ENCODE data around the gene MTO1. TPM values are rescaled to one million over a fixed set of nuclear protein-coding genes. Genes with fewer than 3 reads are reported as not detected.
"Not testable (repeated sequence)": the region's sequence is repeated elsewhere in the genome, so short reads cannot be mapped to it uniquely, and the experiment has no call there.

MTO1 gene
- total and polyA plus RNA-seq, 8 donors: 18.9 to 40.7 (median 33.4) TPM

DNA sequence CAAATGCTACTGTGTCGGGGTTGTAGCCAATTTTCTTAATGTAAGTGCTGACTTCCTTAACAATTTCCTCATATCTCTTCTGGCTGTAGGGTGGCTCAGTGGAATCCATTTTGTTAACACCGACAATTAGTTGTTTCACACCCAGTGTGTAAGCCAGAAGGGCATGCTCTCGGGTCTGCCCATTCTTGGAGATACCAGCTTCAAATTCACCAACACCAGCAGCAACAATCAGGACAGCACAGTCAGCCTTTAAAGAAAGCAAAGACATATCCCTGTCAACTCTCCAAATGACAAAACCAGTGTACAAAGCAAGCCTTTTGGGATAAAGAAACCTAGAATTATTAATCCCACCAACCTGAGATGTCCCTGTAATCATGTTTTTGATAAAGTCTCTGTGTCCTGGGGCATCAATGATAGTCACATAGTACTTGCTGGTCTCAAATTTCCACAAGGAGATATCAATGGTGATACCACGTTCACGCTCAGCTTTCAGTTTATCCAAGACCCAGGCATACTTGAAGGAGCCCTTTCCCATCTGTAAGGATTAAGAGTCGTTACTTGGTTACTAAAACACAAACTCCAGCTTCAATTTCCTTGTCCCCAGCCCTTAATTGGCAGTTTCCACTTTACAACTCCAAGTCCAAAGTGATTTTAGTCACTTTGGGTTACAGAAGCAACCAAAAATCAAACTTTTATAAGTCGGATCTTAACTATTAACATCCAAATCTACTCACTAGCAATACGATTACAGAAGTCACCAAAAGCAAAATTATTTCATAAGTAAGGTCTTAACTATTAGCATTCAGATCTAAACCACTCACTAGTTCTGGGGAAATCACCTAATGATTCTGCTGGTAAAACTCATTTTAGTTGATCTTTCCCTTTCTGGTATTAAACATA, 57.7 kb downstream of the MTO1 start:
- Histone ChIP-seq H3K27ac (peak overlapping the region; percentile 100), H3K36me3 (peaks cover 0 to 56% of the 10 kb centered on the region in 2 donors), H3K4me1 (peaks cover 19 to 61% of the 10 kb centered on the region in 2 donors), H3K4me3 (peak overlapping the region; percentile 78 to 96)
- DNase-seq, H3K9me3 ChIP-seq, ATAC-seq, H3K27me3 ChIP-seq: not testable (repeated sequence)
- intact Hi-C loops (cut with DNase I): loop anchor here in 1 of 2 donors (10.0 kb wide), 1 partner anchor 96 kb away; no protein-coding TSS in a partner anchor

DNA sequence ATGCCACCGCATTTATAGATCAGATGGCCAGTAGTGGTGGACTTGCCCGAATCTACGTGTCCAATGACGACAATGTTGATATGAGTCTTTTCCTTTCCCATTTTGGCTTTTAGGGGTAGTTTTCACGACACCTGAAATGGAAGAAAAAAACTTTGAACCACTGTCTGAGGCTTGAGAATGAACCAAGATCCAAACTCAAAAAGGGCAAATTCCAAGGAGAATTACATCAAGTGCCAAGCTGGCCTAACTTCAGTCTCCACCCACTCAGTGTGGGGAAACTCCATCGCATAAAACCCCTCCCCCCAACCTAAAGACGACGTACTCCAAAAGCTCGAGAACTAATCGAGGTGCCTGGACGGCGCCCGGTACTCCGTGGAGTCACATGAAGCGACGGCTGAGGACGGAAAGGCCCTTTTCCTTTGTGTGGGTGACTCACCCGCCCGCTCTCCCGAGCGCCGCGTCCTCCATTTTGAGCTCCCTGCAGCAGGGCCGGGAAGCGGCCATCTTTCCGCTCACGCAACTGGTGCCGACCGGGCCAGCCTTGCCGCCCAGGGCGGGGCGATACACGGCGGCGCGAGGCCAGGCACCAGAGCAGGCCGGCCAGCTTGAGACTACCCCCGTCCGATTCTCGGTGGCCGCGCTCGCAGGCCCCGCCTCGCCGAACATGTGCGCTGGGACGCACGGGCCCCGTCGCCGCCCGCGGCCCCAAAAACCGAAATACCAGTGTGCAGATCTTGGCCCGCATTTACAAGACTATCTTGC, 58.6 kb downstream of the MTO1 start:
- H3K36me3 ChIP-seq: peaks cover 0 to 48% of the 10 kb centered on the region in 2 donors
- H3K27ac ChIP-seq: peak overlapping the region; percentile 100
- peaks cover 19 to 55% of the 10 kb centered on the region in 2 donors for H3K4me1 ChIP-seq
- TF ChIP-seq, protein P1, sequence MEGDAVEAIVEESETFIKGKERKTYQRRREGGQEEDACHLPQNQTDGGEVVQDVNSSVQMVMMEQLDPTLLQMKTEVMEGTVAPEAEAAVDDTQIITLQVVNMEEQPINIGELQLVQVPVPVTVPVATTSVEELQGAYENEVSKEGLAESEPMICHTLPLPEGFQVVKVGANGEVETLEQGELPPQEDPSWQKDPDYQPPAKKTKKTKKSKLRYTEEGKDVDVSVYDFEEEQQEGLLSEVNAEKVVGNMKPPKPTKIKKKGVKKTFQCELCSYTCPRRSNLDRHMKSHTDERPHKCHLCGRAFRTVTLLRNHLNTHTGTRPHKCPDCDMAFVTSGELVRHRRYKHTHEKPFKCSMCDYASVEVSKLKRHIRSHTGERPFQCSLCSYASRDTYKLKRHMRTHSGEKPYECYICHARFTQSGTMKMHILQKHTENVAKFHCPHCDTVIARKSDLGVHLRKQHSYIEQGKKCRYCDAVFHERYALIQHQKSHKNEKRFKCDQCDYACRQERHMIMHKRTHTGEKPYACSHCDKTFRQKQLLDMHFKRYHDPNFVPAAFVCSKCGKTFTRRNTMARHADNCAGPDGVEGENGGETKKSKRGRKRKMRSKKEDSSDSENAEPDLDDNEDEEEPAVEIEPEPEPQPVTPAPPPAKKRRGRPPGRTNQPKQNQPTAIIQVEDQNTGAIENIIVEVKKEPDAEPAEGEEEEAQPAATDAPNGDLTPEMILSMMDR (IDR thresholded peaks at IDR 0.05): no peak
- DNase-seq: peak; percentile 67 to 94 (median 74)
- H3K4me3 ChIP-seq: peak overlapping the region; percentile 78 to 96
- intact Hi-C loops (cut with DNase I): loop anchor here in 1 of 2 donors (10.0 kb wide), 2 partner anchors 65 to 95 kb away; no protein-coding TSS in a partner anchor
- no peaks in the 10 kb centered on the region for H3K27me3 ChIP-seq
- H3K9me3 ChIP-seq: no peaks in the 10 kb centered on the region
- ATAC-seq: peak; percentile 36

DNA sequence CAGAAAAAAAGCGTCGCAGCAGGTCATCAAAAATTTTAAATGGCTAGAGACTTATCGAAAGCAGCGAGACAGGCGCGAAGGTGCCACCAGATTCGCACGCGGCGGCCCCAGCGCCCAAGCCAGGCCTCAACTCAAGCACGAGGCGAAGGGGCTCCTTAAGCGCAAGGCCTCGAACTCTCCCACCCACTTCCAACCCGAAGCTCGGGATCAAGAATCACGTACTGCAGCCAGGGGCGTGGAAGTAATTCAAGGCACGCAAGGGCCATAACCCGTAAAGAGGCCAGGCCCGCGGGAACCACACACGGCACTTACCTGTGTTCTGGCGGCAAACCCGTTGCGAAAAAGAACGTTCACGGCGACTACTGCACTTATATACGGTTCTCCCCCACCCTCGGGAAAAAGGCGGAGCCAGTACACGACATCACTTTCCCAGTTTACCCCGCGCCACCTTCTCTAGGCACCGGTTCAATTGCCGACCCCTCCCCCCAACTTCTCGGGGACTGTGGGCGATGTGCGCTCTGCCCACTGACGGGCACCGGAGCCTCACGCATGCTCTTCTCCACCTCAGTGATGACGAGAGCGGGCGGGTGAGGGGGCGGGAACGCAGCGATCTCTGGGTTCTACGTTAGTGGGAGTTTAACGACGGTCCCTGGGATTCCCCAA, 59.3 kb downstream of the MTO1 start, which contains the start of gene EEF1A1:
Gene EEF1A1 (minus strand): TSS at position 345 of the 663 bp plus-strand sequence. CDS start 1,006 bp downstream, outside the sequence.
- intact Hi-C loops (cut with DNase I): loop anchor here in 1 of 2 donors (10.0 kb wide), 1 partner anchor 64 kb away; no protein-coding TSS in a partner anchor
- no peaks in the 10 kb centered on the region for H3K9me3 ChIP-seq
- peaks cover 19 to 48% of the 10 kb centered on the region in 2 donors for H3K4me1 ChIP-seq
- TF ChIP-seq, protein P1 (IDR thresholded peaks at IDR 0.05): peak in 1 of 2 donors; percentile 9
- no peaks in the 10 kb centered on the region for H3K27me3 ChIP-seq
- peaks cover 0 to 40% of the 10 kb centered on the region in 2 donors for H3K36me3 ChIP-seq
- DNase-seq (peak; percentile 99 to 100 (median 100)), ATAC-seq (peak; percentile 88)
- H3K4me3 ChIP-seq: peak within 1 kb of the TSS; percentile 78 to 96
- peak within 1 kb of the TSS; percentile 100 for H3K27ac ChIP-seq

DNA sequence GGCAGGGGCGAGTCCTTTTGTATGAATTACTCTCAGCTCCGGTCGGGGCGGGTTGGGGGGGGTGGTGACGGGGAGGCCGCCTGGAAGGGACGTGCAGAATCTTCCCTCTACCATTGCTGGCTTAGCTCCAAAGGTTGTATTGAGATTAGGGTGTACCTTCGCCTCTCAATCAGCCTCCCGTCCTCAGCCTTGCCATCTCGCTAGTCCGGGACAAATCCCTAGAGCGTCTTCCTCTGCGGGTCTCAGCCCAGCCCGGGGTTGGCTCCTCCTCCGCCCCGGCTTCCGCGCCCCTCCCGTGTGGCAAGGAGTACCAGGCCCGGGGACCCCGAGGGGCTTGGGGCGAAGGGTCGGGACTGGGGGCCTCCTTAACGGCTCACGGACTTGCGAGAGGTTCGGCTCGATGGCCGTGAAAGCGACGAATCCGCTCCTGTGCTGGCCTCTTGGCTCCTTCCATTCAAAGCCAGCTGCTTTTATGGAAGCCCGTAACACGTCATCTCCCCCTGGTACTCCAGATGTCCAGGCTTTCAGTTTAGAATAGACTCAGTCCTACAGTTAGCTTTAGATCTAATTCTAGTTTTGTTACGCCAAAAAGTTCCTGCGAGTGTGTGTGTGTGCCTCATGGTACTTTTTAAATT, 59.9 kb downstream of the MTO1 start:
- DNase-seq (peak; percentile 79 to 91 (median 88)), ATAC-seq (peak; percentile 49)
- Histone ChIP-seq H3K27me3 (no peaks in the 10 kb centered on the region), H3K36me3 (peaks cover 0 to 34% of the 10 kb centered on the region in 2 donors), H3K4me1 (peaks cover 17 to 42% of the 10 kb centered on the region in 2 donors), H3K9me3 (no peaks in the 10 kb centered on the region), H3K4me3 (peak overlapping the region; percentile 49 to 96), H3K27ac (peak overlapping the region; percentile 100)
- intact Hi-C loops (cut with DNase I): loop anchor here in 1 of 2 donors (10.0 kb wide), 1 partner anchor 63 kb away; no protein-coding TSS in a partner anchor
- TF ChIP-seq, protein P1 (IDR thresholded peaks at IDR 0.05): no peak
